ENCODE data around the gene HPCAL1.

DNA sequence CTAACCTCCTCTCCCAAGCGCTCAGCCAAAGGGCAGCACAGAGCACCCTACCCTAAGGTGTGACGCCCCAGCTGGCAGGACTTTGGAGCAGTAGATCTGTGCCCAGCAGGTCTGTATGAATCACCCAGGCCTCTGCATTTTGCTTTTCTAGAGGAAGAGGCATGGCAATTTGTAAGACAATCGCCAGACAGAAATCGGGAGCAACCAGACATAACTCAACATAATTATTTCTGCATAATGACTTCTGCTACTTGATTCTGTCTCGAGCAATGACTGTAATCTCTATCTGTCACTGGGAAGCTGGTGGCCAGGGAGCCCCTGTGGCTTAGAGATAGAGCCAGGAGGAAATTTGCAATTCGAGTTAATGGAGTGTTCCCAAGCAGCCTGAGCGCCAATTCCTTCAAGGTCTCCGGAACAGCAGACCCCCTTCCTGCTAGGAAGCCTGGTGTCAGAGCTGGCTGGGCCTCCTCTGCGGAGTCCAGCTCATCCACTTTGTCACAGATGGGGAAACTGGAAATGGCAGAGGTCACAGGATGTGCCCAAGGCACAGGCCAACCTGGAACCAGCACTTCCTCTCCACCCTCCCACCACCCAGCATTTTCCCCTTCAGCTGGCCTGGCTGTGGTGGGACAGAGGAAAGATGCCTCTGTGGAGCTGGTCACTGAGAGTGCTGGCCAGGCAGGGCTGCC, 90.4 kb downstream of the HPCAL1 start:
- TF ChIP-seq, protein P1, sequence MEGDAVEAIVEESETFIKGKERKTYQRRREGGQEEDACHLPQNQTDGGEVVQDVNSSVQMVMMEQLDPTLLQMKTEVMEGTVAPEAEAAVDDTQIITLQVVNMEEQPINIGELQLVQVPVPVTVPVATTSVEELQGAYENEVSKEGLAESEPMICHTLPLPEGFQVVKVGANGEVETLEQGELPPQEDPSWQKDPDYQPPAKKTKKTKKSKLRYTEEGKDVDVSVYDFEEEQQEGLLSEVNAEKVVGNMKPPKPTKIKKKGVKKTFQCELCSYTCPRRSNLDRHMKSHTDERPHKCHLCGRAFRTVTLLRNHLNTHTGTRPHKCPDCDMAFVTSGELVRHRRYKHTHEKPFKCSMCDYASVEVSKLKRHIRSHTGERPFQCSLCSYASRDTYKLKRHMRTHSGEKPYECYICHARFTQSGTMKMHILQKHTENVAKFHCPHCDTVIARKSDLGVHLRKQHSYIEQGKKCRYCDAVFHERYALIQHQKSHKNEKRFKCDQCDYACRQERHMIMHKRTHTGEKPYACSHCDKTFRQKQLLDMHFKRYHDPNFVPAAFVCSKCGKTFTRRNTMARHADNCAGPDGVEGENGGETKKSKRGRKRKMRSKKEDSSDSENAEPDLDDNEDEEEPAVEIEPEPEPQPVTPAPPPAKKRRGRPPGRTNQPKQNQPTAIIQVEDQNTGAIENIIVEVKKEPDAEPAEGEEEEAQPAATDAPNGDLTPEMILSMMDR (IDR thresholded peaks at IDR 0.05), result no peak
- TF ChIP-seq POLR2A (IDR thresholded peaks at IDR 0.05), result no peak

Measured in testis (tissue), 2 donors.